Hepatocyte (in vitro differentiated cells): ENCODE measurements around the gene PDE11A. TPM values are rescaled to one million over a fixed set of nuclear protein-coding genes. Genes with fewer than 3 reads are reported as not detected.

Experiments used
- DNase-seq: peaks from one replicate; pipeline ENCODE4 v3.0.0-alpha.2; 2016; ENCODE audit warnings: low spot score
- H2AFZ ChIP-seq: fragments of 200-600 bp; sonication (generic); 2 replicates; pipeline ENCODE4 v1.6.0; 2016; ENCODE audit warnings: antibody characterized with exemption, mild to moderate bottlenecking
- H3K27ac ChIP-seq: fragments of 200-600 bp; sonication (generic); 2 replicates; pipeline ENCODE4 v1.5.1; 2016; ENCODE audit warnings: mild to moderate bottlenecking
- H3K27me3 ChIP-seq: fragments of 200-600 bp; sonication (generic); 2 replicates; pipeline ENCODE4 v1.6.1; 2016
- H3K36me3 ChIP-seq: fragments of 200-600 bp; sonication (generic); replicated peaks from 2 replicates; pipeline ENCODE4 v1.5.1; 2016; ENCODE audit warnings: low read depth; ENCODE audit not compliant: insufficient read depth
- H3K4me1 ChIP-seq: fragments of 200-600 bp; sonication (generic); 2 replicates; pipeline ENCODE4 v1.5.1; 2016; ENCODE audit warnings: mild to moderate bottlenecking, moderate library complexity; ENCODE audit not compliant: insufficient read depth
- H3K4me2 ChIP-seq: fragments of 200-600 bp; sonication (generic); 2 replicates; pipeline ENCODE4 v1.6.0; 2016
- H3K4me3 ChIP-seq: fragments of 200-600 bp; sonication (generic); 2 replicates; pipeline ENCODE4 v1.5.1; 2016; ENCODE audit warnings: mild to moderate bottlenecking
- H3K79me2 ChIP-seq: fragments of 200-600 bp; sonication (generic); 2 replicates; pipeline ENCODE4 v1.6.0; 2017; ENCODE audit warnings: mild to moderate bottlenecking
- H3K9me2 ChIP-seq: fragments of 200-600 bp; sonication (generic); replicated peaks from 2 replicates; pipeline ENCODE4 v1.6.0; 2017; ENCODE audit warnings: mild to moderate bottlenecking; ENCODE audit not compliant: insufficient read depth
- H3K9me3 ChIP-seq: fragments of 200-600 bp; sonication (generic); 2 replicates; pipeline ENCODE4 v1.5.1; 2016; ENCODE audit warnings: low read depth, mild to moderate bottlenecking
- H4K20me1 ChIP-seq: fragments of 200-600 bp; sonication (generic); 2 replicates; pipeline ENCODE4 v1.6.0; 2016; ENCODE audit warnings: mild to moderate bottlenecking; ENCODE audit not compliant: insufficient read depth, poor library complexity, severe bottlenecking
- EZH2 ChIP-seq: fragments of 200-600 bp; sonication (generic); IDR thresholded peaks from 2 replicates; pipeline ENCODE4 v1.6.1; 2016; ENCODE audit warnings: antibody characterized with exemption, mild to moderate bottlenecking, borderline replicate concordance
- EZH2phosphoT487 ChIP-seq: fragments of 200-600 bp; sonication (generic); IDR thresholded peaks from one replicate; pipeline ENCODE4 v1.6.1; 2018; ENCODE audit warnings: antibody characterized with exemption, mild to moderate bottlenecking, low read depth, moderate library complexity; ENCODE audit not compliant: unreplicated experiment, severe bottlenecking
- WGBS: methylation state at CpG from one replicate; pipeline ENCODE4 v1.1.6; 2016; ENCODE audit warnings: low lambda C conversion rate; ENCODE audit errors: missing lambda C conversion rate; 5-methylcytosine and 5-hydroxymethylcytosine counted together
- polyA plus RNA-seq: library from polyadenylated mRNA; unstranded; fragments of >200 nt; fragmentation: Nextera tagmentation; extraction: Ambion mirVana; gene quantifications from 2 replicates; pipeline ENCODE4 v1.2.1, GENCODE V29; 2016
- total RNA-seq: library from RNA; depleted of rRNA; stranded (reverse); fragments of >200 nt; gene quantifications from 2 replicates; pipeline ENCODE4 v1.2.3, GENCODE V29; 2014
- TF ChIP-seq, protein P1 (sequence below): fragments of 200-600 bp; sonication (generic); IDR thresholded peaks from 2 replicates; pipeline ENCODE4 v1.5.1; 2016; ENCODE audit warnings: antibody characterized with exemption, mild to moderate bottlenecking; ENCODE audit not compliant: poor library complexity

Gene PDE11A
- total and polyA plus RNA-seq, 2 experiments from 2014 or later: 0.71 to 1.9 TPM

DNA sequence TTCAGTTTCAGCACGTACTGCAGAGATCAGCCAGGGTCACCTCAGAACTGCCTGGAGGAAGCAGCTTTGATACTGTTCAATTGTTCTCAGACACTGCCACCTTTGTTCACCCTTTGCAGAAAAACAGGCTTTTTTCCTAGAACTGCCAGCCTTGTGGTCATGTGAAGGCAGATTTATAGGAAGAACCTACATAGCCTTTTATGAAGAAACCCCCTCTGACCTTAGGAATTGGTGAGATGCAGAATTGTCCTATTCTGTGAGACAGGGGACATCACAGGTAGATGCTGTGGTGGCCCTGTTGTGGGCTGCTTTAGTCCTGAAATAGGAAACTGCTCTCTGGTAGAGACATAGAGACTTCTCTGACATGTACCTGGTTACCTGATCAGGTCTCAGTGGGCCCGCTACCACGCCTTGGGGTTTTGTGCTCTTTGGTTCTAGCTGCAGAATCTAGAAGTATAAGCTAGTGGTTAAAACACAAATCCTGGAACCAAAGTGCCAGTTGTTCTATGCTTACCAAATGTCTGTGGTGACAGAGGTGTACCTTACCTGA lies 473.4 kb downstream of the PDE11A start:
- Histone ChIP-seq H3K4me1 (peaks cover 26% of the 10 kb centered on the region), H3K9me2 (no peaks in the 10 kb centered on the region), H3K27ac (no peak overlapping the region), H3K27me3 (no peaks in the 10 kb centered on the region), H3K4me2 (no peak overlapping the region), H3K36me3 (no peaks in the 10 kb centered on the region), H3K9me3 (no peaks in the 10 kb centered on the region), H3K79me2 (no peaks in the 10 kb centered on the region), H4K20me1 (no peaks in the 10 kb centered on the region), H2AFZ (no peak overlapping the region), H3K4me3 (no peak overlapping the region)
- TF ChIP-seq EZH2phosphoT487 (no peak), EZH2 (no peak)
- TF ChIP-seq, protein P1, sequence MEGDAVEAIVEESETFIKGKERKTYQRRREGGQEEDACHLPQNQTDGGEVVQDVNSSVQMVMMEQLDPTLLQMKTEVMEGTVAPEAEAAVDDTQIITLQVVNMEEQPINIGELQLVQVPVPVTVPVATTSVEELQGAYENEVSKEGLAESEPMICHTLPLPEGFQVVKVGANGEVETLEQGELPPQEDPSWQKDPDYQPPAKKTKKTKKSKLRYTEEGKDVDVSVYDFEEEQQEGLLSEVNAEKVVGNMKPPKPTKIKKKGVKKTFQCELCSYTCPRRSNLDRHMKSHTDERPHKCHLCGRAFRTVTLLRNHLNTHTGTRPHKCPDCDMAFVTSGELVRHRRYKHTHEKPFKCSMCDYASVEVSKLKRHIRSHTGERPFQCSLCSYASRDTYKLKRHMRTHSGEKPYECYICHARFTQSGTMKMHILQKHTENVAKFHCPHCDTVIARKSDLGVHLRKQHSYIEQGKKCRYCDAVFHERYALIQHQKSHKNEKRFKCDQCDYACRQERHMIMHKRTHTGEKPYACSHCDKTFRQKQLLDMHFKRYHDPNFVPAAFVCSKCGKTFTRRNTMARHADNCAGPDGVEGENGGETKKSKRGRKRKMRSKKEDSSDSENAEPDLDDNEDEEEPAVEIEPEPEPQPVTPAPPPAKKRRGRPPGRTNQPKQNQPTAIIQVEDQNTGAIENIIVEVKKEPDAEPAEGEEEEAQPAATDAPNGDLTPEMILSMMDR: no peak
- WGBS: 78% methylated on average over 3 of the region's 3 CpGs
- DNase-seq: no peak

- H4K20me1 ChIP-seq: no peaks in the 10 kb centered on the region
- peak; percentile 52 for DNase-seq
These were observed 474.0 kb downstream of the PDE11A start for GRCh38 chr2:177598326-177599138.

GRCh38 chr2:177597759-177598158 lies 474.8 kb downstream of the PDE11A start:
- Histone ChIP-seq H3K4me1 (peaks cover 13% of the 10 kb centered on the region), H3K9me3 (no peaks in the 10 kb centered on the region), H3K27me3 (no peaks in the 10 kb centered on the region), H4K20me1 (no peaks in the 10 kb centered on the region), H3K36me3 (no peaks in the 10 kb centered on the region), H3K4me3 (no peak overlapping the region), H3K27ac (no peak overlapping the region), H3K79me2 (no peaks in the 10 kb centered on the region), H3K9me2 (no peaks in the 10 kb centered on the region), H3K4me2 (peak overlapping the region; percentile 41), H2AFZ (no peak overlapping the region)
- 22% methylated on average over 6 of the region's 6 CpGs for WGBS
- no peak for DNase-seq
- TF ChIP-seq EZH2: no peak

More at GRCh38 chr2:177598326-177599138, 474.0 kb downstream of the PDE11A start:
- Histone ChIP-seq H3K9me2 (no peaks in the 10 kb centered on the region), H2AFZ (no peak overlapping the region), H3K4me1 (peaks cover 21% of the 10 kb centered on the region), H3K9me3 (no peaks in the 10 kb centered on the region), H3K36me3 (no peaks in the 10 kb centered on the region), H3K4me2 (peak overlapping the region; percentile 41), H3K79me2 (no peaks in the 10 kb centered on the region), H3K27ac (no peak overlapping the region), H3K27me3 (no peaks in the 10 kb centered on the region), H3K4me3 (no peak overlapping the region)
- no peak for TF ChIP-seq EZH2
- TF ChIP-seq, protein P1: no peak
- TF ChIP-seq EZH2phosphoT487: peak; percentile 95
- 44% methylated on average over 4 of the region's 4 CpGs for WGBS

- H4K20me1 ChIP-seq: no peaks in the 10 kb centered on the region
- no peaks in the 10 kb centered on the region for H3K27me3 ChIP-seq
- H3K4me2 ChIP-seq: no peak overlapping the region
- H3K4me3 ChIP-seq: no peak overlapping the region
- H3K4me1 ChIP-seq: peaks cover 6% of the 10 kb centered on the region
- WGBS: 83% methylated on average over 1 of the region's 1 CpG
- no peaks in the 10 kb centered on the region for H3K9me3 ChIP-seq
- DNase-seq: no peak
- H3K9me2 ChIP-seq: no peaks in the 10 kb centered on the region
- H3K79me2 ChIP-seq: no peaks in the 10 kb centered on the region
- no peak overlapping the region for H3K27ac ChIP-seq
- TF ChIP-seq EZH2 (no peak), EZH2phosphoT487 (no peak)
- TF ChIP-seq, protein P1: no peak
- no peak overlapping the region for H2AFZ ChIP-seq
- no peaks in the 10 kb centered on the region for H3K36me3 ChIP-seq
These were observed 475.7 kb downstream of the PDE11A start for GRCh38 chr2:177596866-177597265.
